OCI-LY1 (cell line): Measurements from ENCODE around the gene EXOC6.

Source experiments
- CTCF ChIP-seq: fragments of 200-600 bp; sonication (generic), shearing (Covaris generic); IDR thresholded peaks from 2 replicates; pipeline ENCODE4 v1.5.1; 2017; ENCODE audit warnings: mild to moderate bottlenecking, antibody characterized with exemption, low read length, moderate library complexity, mixed read lengths
- EZH2 ChIP-seq: fragments of 200-600 bp; sonication (generic), shearing (Covaris generic); IDR thresholded peaks from 2 replicates; pipeline ENCODE4 v1.8.0; 2017; ENCODE audit warnings: borderline replicate concordance, mixed run types, mild to moderate bottlenecking, antibody characterized with exemption, low read length, moderate library complexity, mixed read lengths

- TF ChIP-seq EZH2, result no peak
- TF ChIP-seq CTCF, result no peak
These were observed 24.7 kb downstream of the EXOC6 start for GRCh38 chr10:92873029-92873428.
